22Rv1 (cell line): ENCODE measurements around the gene EGR2.

ENCODE experiments used
- H3K27ac ChIP-seq: fragments of 450-650 bp; 2 replicates; pipeline ENCODE4 v1.5.1; 2017
- CTCF ChIP-seq: fragments of 450-650 bp; IDR thresholded peaks from 2 replicates; pipeline ENCODE4 v1.5.1; 2017; ENCODE audit warnings: mild to moderate bottlenecking
- ZFX ChIP-seq: fragments of 450-650 bp; IDR thresholded peaks from 2 replicates; pipeline ENCODE4 v1.6.1; 2017; ENCODE audit warnings: antibody characterized with exemption, borderline replicate concordance

Gene EGR2

DNA sequence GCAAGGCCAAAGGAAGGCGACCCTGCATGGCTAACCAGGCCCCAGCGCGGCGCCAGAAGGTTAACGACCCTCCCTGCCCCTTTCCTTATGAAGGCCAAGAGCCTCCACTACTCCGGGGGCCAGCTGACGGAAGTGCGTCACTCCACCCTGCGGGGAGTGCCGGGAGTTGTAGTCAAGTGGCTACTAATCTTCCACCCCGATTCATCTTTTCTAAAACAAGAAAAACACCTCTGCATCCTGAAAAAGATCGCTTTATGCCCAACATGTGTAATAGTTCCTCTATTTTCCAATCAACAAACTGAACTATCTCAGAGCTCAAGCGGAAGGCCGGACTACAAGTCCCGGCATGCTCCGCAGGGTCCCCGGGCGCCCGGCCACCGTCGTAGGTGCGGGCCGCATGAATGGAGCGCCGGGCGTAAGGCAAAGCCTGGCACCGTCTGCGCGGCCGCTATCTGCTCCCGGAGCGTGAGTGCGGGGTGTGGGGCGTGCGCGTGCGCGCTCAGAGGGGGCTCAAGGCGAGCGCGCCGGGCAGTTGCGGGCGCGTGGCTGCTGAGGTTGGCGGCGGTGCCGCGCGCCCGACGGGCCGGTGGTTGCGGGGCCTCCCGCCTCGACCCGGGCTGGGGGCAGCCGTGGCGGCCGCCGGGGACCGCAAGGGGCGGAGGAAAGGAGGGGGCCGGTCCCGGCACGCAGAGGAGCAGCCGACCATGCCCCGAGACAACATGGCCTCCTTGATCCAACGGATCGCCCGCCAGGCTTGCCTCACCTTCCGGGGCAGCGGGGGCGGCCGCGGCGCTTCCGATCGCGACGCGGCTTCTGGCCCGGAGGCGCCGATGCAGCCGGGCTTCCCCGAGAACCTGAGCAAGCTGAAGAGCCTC lies 11.6 kb downstream of the EGR2 start, which contains the start of gene ADO:
Gene ADO (plus strand): TSS at position 365 of the 875 bp plus-strand sequence. CDS start 340 bp downstream, at position 705.
- peak within 1 kb of the TSS; percentile 83 for H3K27ac ChIP-seq
- 0 out of 2 replicates have a peak, but pooled peaks have one; percentile 1 for TF ChIP-seq CTCF
- no peak for TF ChIP-seq ZFX

GRCh38 chr10:62803724-62804355 lies 12.3 kb downstream of the EGR2 start:
- H3K27ac ChIP-seq = peak overlapping the region; percentile 83
- TF ChIP-seq ZFX (no peak), CTCF (no peak)

DNA sequence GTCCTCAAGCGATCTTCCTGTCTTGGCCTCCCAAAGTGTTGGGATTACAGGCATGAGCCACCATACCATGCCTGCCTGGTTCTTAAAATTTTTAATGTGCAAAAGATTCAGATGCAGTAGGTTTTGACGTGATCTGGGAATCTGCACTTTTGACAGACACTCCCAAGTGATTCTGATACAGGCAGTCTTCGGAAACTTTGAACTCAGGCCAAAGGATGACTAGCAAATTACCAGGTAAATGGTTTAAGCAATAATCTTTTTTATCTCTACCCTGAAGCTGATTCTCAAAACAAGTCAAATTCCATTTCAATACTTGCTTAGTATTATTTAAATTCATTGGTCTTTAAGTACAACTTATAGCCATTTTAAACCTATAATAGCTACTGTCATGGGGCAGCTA lies 14.3 kb downstream of the EGR2 start:
- no peak for TF ChIP-seq CTCF
- no peak for TF ChIP-seq ZFX
- H3K27ac ChIP-seq = no peak overlapping the region

DNA sequence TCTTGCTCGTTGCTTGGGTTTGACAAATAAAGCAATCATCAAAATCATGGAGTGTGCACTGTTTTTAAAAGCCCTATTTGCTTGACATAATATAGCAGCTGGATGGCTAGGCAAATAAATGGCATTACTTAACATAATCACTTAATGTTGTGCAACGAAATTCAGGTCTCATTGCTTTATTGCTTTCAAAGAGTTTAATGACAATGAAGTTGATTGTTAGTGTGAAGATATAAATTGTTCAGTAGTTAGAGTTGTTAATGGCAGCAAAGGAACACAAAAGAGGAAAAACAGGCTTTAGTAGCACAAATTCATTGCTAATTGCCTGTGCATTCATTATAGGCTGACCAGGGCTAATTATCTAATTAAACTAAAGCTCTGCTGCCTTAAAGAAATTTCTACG lies 19.3 kb downstream of the EGR2 start:
- no peak overlapping the region for H3K27ac ChIP-seq
- TF ChIP-seq ZFX (no peak), CTCF (no peak)

DNA sequence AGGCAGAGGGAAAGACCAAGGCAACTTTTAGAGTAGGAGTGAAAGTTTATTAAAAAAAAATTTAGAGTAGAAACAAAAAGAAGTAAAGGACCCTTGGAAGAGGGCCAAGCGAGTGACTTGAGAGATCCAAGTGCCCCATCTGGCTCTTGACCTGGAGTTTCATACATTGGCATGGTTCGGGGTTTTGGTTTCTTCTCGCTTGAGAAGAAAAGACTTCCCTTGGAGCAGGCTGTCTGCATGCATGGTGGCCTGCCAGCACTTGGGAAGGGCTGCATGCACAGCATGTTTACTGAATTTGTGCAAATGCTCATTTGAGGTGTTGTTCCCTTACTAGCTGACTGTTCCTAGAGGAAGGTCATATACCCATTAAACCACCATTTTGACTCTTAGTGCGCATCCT lies 20.4 kb downstream of the EGR2 start:
- no peak for TF ChIP-seq ZFX
- TF ChIP-seq CTCF = no peak
- no peak overlapping the region for H3K27ac ChIP-seq

DNA sequence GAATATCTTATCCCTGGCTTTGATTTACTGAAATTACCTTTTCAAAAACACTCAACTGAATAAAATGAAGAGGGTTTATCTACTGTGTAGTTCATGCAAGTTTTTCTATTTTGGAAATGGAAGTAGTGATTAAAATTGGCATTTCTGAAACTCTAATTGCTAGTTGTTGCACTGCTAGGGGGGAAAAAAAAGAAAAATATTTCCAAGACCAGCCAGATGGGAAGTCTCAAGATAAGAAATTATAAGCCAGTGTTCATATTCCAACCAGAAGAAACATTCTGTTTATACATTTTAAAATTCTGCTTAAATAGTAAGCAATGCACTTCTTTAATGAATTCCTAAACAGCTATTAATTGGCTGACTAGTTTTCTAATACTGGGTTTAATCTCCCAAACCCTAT lies 21.1 kb downstream of the EGR2 start:
- H3K27ac ChIP-seq = no peak overlapping the region

More for the DNA sequence above, 21.1 kb downstream of the EGR2 start:
- TF ChIP-seq ZFX = no peak
- TF ChIP-seq CTCF = no peak
